H1 (cell line): ENCODE data around the gene IGSF5. TPM values are rescaled to one million over a fixed set of nuclear protein-coding genes. Genes with fewer than 3 reads are reported as not detected.

Source experiments
- CTCF ChIA-PET: fragments of 300-600 bp; sonication (Branson Sonifier 250); formaldehyde crosslinking; loops from one replicate; lab custom pipeline; 2021; ENCODE audit not compliant: partially characterized antibody; lab: Charles Lee
- POLR2A ChIA-PET: fragments of 300-600 bp; sonication (Branson Sonifier 250); formaldehyde crosslinking; loops from one replicate; lab custom pipeline; 2021; ENCODE audit warnings: inconsistent platforms; ENCODE audit not compliant: partially characterized antibody; lab: Charles Lee
- DNase-seq, 2 experiments: peaks; one replicate each; pipeline versions ENCODE4 v3.0.0 to v3.0.0-alpha.2; 2010 to 2022; ENCODE audit warnings: low spot score in 2 of 2, low read depth in 1 of 2, mixed read lengths in 1 of 2
- FAIRE-seq: peaks from 2 replicates; lab custom pipeline; 2011; peaks lifted over from hg19 to GRCh38; lab: Jason Lieb, UNC
- H2AFZ ChIP-seq: 2 replicates; pipeline ENCODE4 v1.8.1; 2012; ENCODE audit warnings: low read length, inconsistent platforms
- H2AK5ac ChIP-seq: 2 replicates; pipeline ENCODE4 v1.6.1; 2013; ENCODE audit warnings: low read depth, low read length
- H2BK120ac ChIP-seq: replicated peaks from 2 replicates; pipeline ENCODE3; 2013; ENCODE audit warnings: low read depth, low read length, inconsistent platforms
- H2BK12ac ChIP-seq: 2 replicates; pipeline ENCODE4 v1.6.1; 2013; ENCODE audit warnings: low read depth, low read length
- H2BK15ac ChIP-seq: 2 replicates; pipeline ENCODE4 v1.6.1; 2013; ENCODE audit warnings: low read length
- H2BK20ac ChIP-seq: 2 replicates; pipeline ENCODE4 v1.6.1; 2013; ENCODE audit warnings: low read length
- H2BK5ac ChIP-seq: 2 replicates; pipeline ENCODE4 v1.6.1; 2013; ENCODE audit warnings: low read depth, low read length
- H3K14ac ChIP-seq: 2 replicates; pipeline ENCODE4 v1.6.1; 2013; ENCODE audit warnings: inconsistent platforms; ENCODE audit not compliant: insufficient read length
- H3K18ac ChIP-seq: 2 replicates; pipeline ENCODE4 v1.6.1; 2013; ENCODE audit warnings: low read length; ENCODE audit errors: extremely low read depth
- H3K23ac ChIP-seq: 2 replicates; pipeline ENCODE4 v1.6.1; 2013; ENCODE audit warnings: inconsistent platforms; ENCODE audit not compliant: insufficient read length
- H3K23me2 ChIP-seq: 2 replicates; pipeline ENCODE4 v1.6.1; 2013; ENCODE audit warnings: low read depth, low read length
- H3K27ac ChIP-seq: 2 replicates; pipeline ENCODE4 v1.6.1; 2011; ENCODE audit warnings: low read depth, low read length, inconsistent platforms
- H3K27me3 ChIP-seq, 4 experiments: replicated peaks in 1 of 4; 1 replicate in 1 of 4; 2 replicates in 3 of 4; pipeline versions ENCODE4 v1.6.1 to v1.8.1; 2011 to 2013; ENCODE audit warnings: low read length in 3 of 4, mild to moderate bottlenecking in 3 of 4, inconsistent platforms in 2 of 4, mixed read lengths in 2 of 4, moderate library complexity in 1 of 4; ENCODE audit not compliant: control insufficient read depth in 3 of 4, insufficient read depth in 3 of 4; ENCODE audit errors: extremely low read depth in 1 of 4
- H3K36me3 ChIP-seq, 4 experiments: 2 replicates each; pipeline versions ENCODE4 v1.6.1 to v1.8.1; 2011 to 2013; ENCODE audit warnings: mild to moderate bottlenecking in 4 of 4, low read length in 3 of 4, moderate library complexity in 2 of 4, control low read depth in 1 of 4, inconsistent platforms in 1 of 4; ENCODE audit not compliant: insufficient read depth in 4 of 4, control insufficient read depth in 2 of 4
- H3K4ac ChIP-seq: replicated peaks from 2 replicates; pipeline ENCODE3; 2013; ENCODE audit warnings: low read length, low read depth, mixed read lengths, inconsistent platforms; ENCODE audit not compliant: insufficient read length
- H3K4me1 ChIP-seq, 4 experiments: replicated peaks in 1 of 4; 1 replicate in 1 of 4; 2 replicates in 3 of 4; pipeline versions ENCODE4 v1.6.1 to v1.8.1; 2011 to 2013; ENCODE audit warnings: low read length in 3 of 4, inconsistent platforms in 2 of 4, mixed read lengths in 1 of 4; ENCODE audit not compliant: insufficient read depth in 4 of 4, control insufficient read depth in 3 of 4
- H3K4me2 ChIP-seq, 2 experiments: 2 replicates each; pipeline versions ENCODE4 v1.6.1 to v1.8.1; 2011 to 2013; ENCODE audit warnings: low read depth in 2 of 2, low read length in 2 of 2, control low read depth in 1 of 2, inconsistent platforms in 1 of 2, mild to moderate bottlenecking in 1 of 2; ENCODE audit not compliant: insufficient read depth in 1 of 2
- H3K4me3 ChIP-seq, 4 experiments: fragments of 200-600, 300-600 bp in 1 of 4; sonication (generic), shearing (Covaris generic), sonication (Bioruptor Twin) in 1 of 4; 2 replicates each; pipeline versions ENCODE4 v1.5.1 to v1.8.1; 2011 to 2016; ENCODE audit warnings: low read length in 4 of 4, low read depth in 3 of 4, control low read depth in 2 of 4, inconsistent platforms in 2 of 4, mild to moderate bottlenecking in 2 of 4, mixed read lengths in 1 of 4, moderate library complexity in 1 of 4; ENCODE audit not compliant: insufficient read depth in 2 of 4; ENCODE audit errors: extremely low read depth in 1 of 4
- H3K56ac ChIP-seq: replicated peaks from 2 replicates; pipeline ENCODE3; 2013; ENCODE audit warnings: low read depth, mild to moderate bottlenecking, mixed read lengths, low read length, inconsistent platforms; ENCODE audit not compliant: insufficient read length
- H3K79me1 ChIP-seq: 2 replicates; pipeline ENCODE4 v1.6.1; 2013; ENCODE audit warnings: low read depth, low read length, control low read depth
- H3K79me2 ChIP-seq, 2 experiments: 2 replicates each; pipeline versions ENCODE4 v1.6.1 to v1.8.1; 2012 to 2013; ENCODE audit warnings: low read length in 2 of 2, mild to moderate bottlenecking in 2 of 2, inconsistent platforms in 1 of 2; ENCODE audit not compliant: insufficient read depth in 2 of 2, control insufficient read depth in 1 of 2
- H3K9ac ChIP-seq, 4 experiments: replicated peaks in 1 of 4; 1 replicate in 1 of 4; 2 replicates in 3 of 4; pipeline versions ENCODE4 v1.6.1 to v1.8.1; 2011 to 2013; ENCODE audit warnings: low read depth in 3 of 4, low read length in 3 of 4, control low read depth in 2 of 4, mild to moderate bottlenecking in 2 of 4, moderate library complexity in 2 of 4, inconsistent platforms in 1 of 4; ENCODE audit errors: extremely low read depth in 1 of 4
- H3K9me3 ChIP-seq, 2 experiments: 2 replicates each; pipeline versions ENCODE4 v1.6.1 to v1.8.1; 2012 to 2013; ENCODE audit warnings: mild to moderate bottlenecking in 2 of 2, moderate library complexity in 2 of 2, control low read depth in 1 of 2, inconsistent platforms in 1 of 2, low read depth in 1 of 2, low read length in 1 of 2, mixed read lengths in 1 of 2; ENCODE audit not compliant: insufficient read depth in 2 of 2
- H4K20me1 ChIP-seq, 2 experiments: replicated peaks in 1 of 2; 2 replicates each; pipeline versions ENCODE3 to v1.8.1; 2011 to 2013; ENCODE audit warnings: inconsistent platforms in 2 of 2, low read length in 2 of 2, mild to moderate bottlenecking in 1 of 2; ENCODE audit not compliant: insufficient read depth in 2 of 2, control insufficient read depth in 1 of 2
- H4K5ac ChIP-seq: 2 replicates; pipeline ENCODE4 v1.6.1; 2013; ENCODE audit warnings: low read length, low read depth, mixed read lengths, inconsistent platforms; ENCODE audit not compliant: insufficient read length
- H4K8ac ChIP-seq: 2 replicates; pipeline ENCODE4 v1.8.0; 2013; ENCODE audit warnings: mild to moderate bottlenecking, moderate library complexity, low read length, inconsistent platforms; ENCODE audit not compliant: insufficient read depth; ENCODE audit errors: extremely low read depth
- H4K91ac ChIP-seq: replicated peaks from 2 replicates; pipeline ENCODE3; 2013; ENCODE audit warnings: low read length, mixed read lengths, inconsistent platforms; ENCODE audit not compliant: insufficient read length
- BACH1 ChIP-seq: IDR thresholded peaks from 2 replicates; pipeline ENCODE4 v1.6.1; 2012; ENCODE audit warnings: low read length, improper control_type of control experiment
- GABPA ChIP-seq: IDR thresholded peaks from 2 replicates; pipeline ENCODE4 v1.6.1; 2011; ENCODE audit warnings: mild to moderate bottlenecking, low read length, moderate library complexity, borderline replicate concordance; ENCODE audit not compliant: insufficient read depth
- KDM5A ChIP-seq: fragments of 200-600 bp; IDR thresholded peaks from 2 replicates; pipeline ENCODE4 v1.7.1; 2012; ENCODE audit warnings: mild to moderate bottlenecking, low read length, inconsistent platforms, mixed read lengths
- PHF8 ChIP-seq: fragments of 200-600 bp; sonication (generic); conservative IDR thresholded peaks from 2 replicates; pipeline ENCODE4 v1.7.1; 2012; ENCODE audit warnings: low read depth, mild to moderate bottlenecking, inconsistent platforms, low read length, moderate library complexity
- POLR2AphosphoS5 ChIP-seq: IDR thresholded peaks from 2 replicates; pipeline ENCODE4 v1.6.1; 2011; ENCODE audit warnings: low read depth, low read length
- POU5F1 ChIP-seq: IDR thresholded peaks from 2 replicates; pipeline ENCODE4 v1.6.1; 2011; ENCODE audit warnings: low read depth, mild to moderate bottlenecking, low read length, moderate library complexity
- RXRA ChIP-seq: IDR thresholded peaks from 2 replicates; pipeline ENCODE4 v1.6.1; 2011; ENCODE audit warnings: low read depth, mild to moderate bottlenecking, low read length, moderate library complexity; ENCODE audit not compliant: insufficient read depth
- SIN3A ChIP-seq, 2 experiments: IDR thresholded peaks in 1 of 2; conservative IDR thresholded peaks in 1 of 2; 2 replicates each; pipeline ENCODE4 v1.6.1; 2011 to 2012; ENCODE audit warnings: low read length in 2 of 2, improper control_type of control experiment in 1 of 2, low read depth in 1 of 2, mild to moderate bottlenecking in 1 of 2
- YY1 ChIP-seq: IDR thresholded peaks from 2 replicates; pipeline ENCODE4 v1.6.1; 2011; ENCODE audit warnings: low read depth, mild to moderate bottlenecking, low read length
- WGBS, 2 experiments: shearing (Covaris generic) in 1 of 2; methylation state at CpG; one replicate each; pipeline versions ENCODE4 v1.1.6 to v1.1.7; 2013 to 2015; ENCODE audit warnings: low lambda C conversion rate in 2 of 2, mixed read lengths in 2 of 2, inconsistent platforms in 1 of 2, low coverage in 1 of 2, missing lambda C conversion rate in 1 of 2; ENCODE audit not compliant: insufficient replicate concordance in 2 of 2, insufficient coverage in 1 of 2, insufficient read length in 1 of 2; ENCODE audit errors: extremely low coverage in 1 of 2, missing lambda C conversion rate in 1 of 2; 5-methylcytosine and 5-hydroxymethylcytosine counted together
- polyA plus RNA-seq, 7 experiments: library from polyadenylated mRNA; depleted of rRNA in 3 of 7; stranded (reverse) in 5 of 7; unstranded in 2 of 7; fragments of >200 nt in 5 of 7; fragments of 200-250 nt in 2 of 7; gene quantifications; 1 replicate in 5 of 7; 2 replicates in 1 of 7; 4 replicates in 1 of 7; pipeline versions ENCODE4 v1.2.1 to v1.2.3, GENCODE V29; 2011 to 2013; ENCODE audit warnings: missing spikeins in 2 of 7, mixed read lengths in 2 of 7
- total RNA-seq: library from RNA; stranded (reverse); fragmentation: NEBNext Ultra II Directional; extraction: Animal tissue kit (Norgen Biotek cat#: 25700); gene quantifications from 2 replicates; pipeline ENCODE4 v1.2.1, GENCODE V29; 2021
- TF ChIP-seq, protein P1 (sequence below), 3 experiments: IDR thresholded peaks; 1 replicate in 2 of 3; 2 replicates in 1 of 3; pipeline versions ENCODE4 v1.5.1 to v1.6.1; 2011; ENCODE audit warnings: low read length in 3 of 3, mild to moderate bottlenecking in 3 of 3, inconsistent platforms in 2 of 3, low read depth in 1 of 3, moderate library complexity in 1 of 3; ENCODE audit not compliant: insufficient read depth in 1 of 3; ENCODE audit errors: control extremely low read depth in 1 of 3
- TF ChIP-seq, protein P2 (sequence below): IDR thresholded peaks from 2 replicates; pipeline ENCODE4 v1.6.1; 2011; ENCODE audit warnings: low read length, improper control_type of control experiment

IGSF5 gene
- total and polyA plus RNA-seq, 2 of the 8 experiments (the other 6 are each of a cell fraction or from before 2014, with no cell fraction given): 4.4 to 5.4 TPM

DNA sequence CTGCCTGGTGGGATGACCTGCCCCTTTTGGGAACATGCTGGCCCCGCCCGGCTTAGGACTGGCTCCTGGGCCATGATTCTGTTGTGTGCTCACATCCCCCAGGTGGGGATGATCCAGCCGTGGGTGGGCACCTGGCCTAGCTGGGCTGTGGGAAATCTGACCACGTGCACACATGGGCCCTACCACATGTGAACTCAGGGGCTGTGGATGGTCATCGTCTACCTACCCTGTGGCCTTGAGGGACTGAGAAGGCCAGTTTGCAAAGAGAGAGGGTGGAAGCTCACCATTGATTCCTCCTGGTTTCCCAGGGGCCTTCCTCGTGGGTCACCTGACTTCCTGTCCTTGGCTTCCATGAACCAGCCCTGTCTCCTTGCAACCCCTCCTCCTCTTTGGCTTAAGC lies 102.9 kb downstream of the IGSF5 start:
- H2AK5ac ChIP-seq: no peak overlapping the region
- no peak overlapping the region for H3K9ac ChIP-seq
- ChIA-PET CTCF (no interaction called here), POLR2A (no interaction called here)
- H3K27ac ChIP-seq: no peak overlapping the region
- no peak overlapping the region for H3K4me2 ChIP-seq
- no peak overlapping the region for H4K5ac ChIP-seq
- no peak overlapping the region for H4K91ac ChIP-seq
- no peak overlapping the region for H3K23ac ChIP-seq
- H3K4ac ChIP-seq: no peak overlapping the region
- no peaks in the 10 kb centered on the region for H3K27me3 ChIP-seq
- 0 out of 7 replicates have a peak, but pooled peaks cover 0 to 4% (median 0%) of the 10 kb centered on the region in 4 experiments for H3K4me1 ChIP-seq
- H3K36me3 ChIP-seq: no peaks in the 10 kb centered on the region; a peak in 1 of 8 replicates
- H3K9me3 ChIP-seq: no peaks in the 10 kb centered on the region; a peak in 1 of 4 replicates
- no peak overlapping the region for H3K56ac ChIP-seq
- H4K8ac ChIP-seq: no peak overlapping the region
- no peak overlapping the region for H2BK20ac ChIP-seq
- H2BK120ac ChIP-seq: no peak overlapping the region
- no peak overlapping the region for H2BK15ac ChIP-seq
- 79% methylated on average over 6 of the region's 6 CpGs; no CpG with 5 or more reads in 1 of the 2 experiments for WGBS, 2 experiments
- peaks cover 2% of the 10 kb centered on the region; the same call in 1 of the 2 replicates for H3K23me2 ChIP-seq
- no peak overlapping the region for H2BK12ac ChIP-seq
- no peak overlapping the region for H3K14ac ChIP-seq
- H2BK5ac ChIP-seq: no peak overlapping the region
- H4K20me1 ChIP-seq: no peaks in the 10 kb centered on the region
- FAIRE-seq: no peak
- no peak overlapping the region for H3K18ac ChIP-seq
- no peak overlapping the region for H2AFZ ChIP-seq
- no peak for TF ChIP-seq GABPA
- TF ChIP-seq, protein P1, sequence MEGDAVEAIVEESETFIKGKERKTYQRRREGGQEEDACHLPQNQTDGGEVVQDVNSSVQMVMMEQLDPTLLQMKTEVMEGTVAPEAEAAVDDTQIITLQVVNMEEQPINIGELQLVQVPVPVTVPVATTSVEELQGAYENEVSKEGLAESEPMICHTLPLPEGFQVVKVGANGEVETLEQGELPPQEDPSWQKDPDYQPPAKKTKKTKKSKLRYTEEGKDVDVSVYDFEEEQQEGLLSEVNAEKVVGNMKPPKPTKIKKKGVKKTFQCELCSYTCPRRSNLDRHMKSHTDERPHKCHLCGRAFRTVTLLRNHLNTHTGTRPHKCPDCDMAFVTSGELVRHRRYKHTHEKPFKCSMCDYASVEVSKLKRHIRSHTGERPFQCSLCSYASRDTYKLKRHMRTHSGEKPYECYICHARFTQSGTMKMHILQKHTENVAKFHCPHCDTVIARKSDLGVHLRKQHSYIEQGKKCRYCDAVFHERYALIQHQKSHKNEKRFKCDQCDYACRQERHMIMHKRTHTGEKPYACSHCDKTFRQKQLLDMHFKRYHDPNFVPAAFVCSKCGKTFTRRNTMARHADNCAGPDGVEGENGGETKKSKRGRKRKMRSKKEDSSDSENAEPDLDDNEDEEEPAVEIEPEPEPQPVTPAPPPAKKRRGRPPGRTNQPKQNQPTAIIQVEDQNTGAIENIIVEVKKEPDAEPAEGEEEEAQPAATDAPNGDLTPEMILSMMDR (IDR thresholded peaks at IDR 0.05; ENCODE audit: control extremely low read depth in 1 of 3, insufficient read depth in 1 of 3, low read depth in 1 of 3, low read length in 3 of 3): no peak
- no peak for TF ChIP-seq YY1
- no peak for TF ChIP-seq POLR2AphosphoS5
- no peak for TF ChIP-seq PHF8
- no peak for TF ChIP-seq BACH1
- TF ChIP-seq, protein P2, sequence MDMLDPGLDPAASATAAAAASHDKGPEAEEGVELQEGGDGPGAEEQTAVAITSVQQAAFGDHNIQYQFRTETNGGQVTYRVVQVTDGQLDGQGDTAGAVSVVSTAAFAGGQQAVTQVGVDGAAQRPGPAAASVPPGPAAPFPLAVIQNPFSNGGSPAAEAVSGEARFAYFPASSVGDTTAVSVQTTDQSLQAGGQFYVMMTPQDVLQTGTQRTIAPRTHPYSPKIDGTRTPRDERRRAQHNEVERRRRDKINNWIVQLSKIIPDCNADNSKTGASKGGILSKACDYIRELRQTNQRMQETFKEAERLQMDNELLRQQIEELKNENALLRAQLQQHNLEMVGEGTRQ: no peak
- TF ChIP-seq RXRA: no peak
- no peak for TF ChIP-seq KDM5A
- no peak for TF ChIP-seq SIN3A (conservative IDR thresholded peaks at IDR 0.05 in 1 of 2, IDR thresholded peaks at IDR 0.05 in 1 of 2; ENCODE audit: low read depth in 1 of 2, low read length in 2 of 2)
- TF ChIP-seq POU5F1: no peak
- H3K79me2 ChIP-seq: no peaks in the 10 kb centered on the region
- H3K79me1 ChIP-seq: no peaks in the 10 kb centered on the region
- no peak for DNase-seq
- no peak overlapping the region for H3K4me3 ChIP-seq
